WI38 (cell line): ENCODE data around the gene NAT9.

Experiments
- H3K4me3 ChIP-seq: 2 replicates; pipeline ENCODE4 v1.5.1; 2011; ENCODE audit warnings: low read depth, mild to moderate bottlenecking, control low read depth, low read length
- TF ChIP-seq, protein P1 (sequence below): IDR thresholded peaks from 2 replicates; pipeline ENCODE4 v1.5.1; 2012; ENCODE audit warnings: low read depth, mild to moderate bottlenecking, control low read depth, low read length

NAT9 gene

DNA sequence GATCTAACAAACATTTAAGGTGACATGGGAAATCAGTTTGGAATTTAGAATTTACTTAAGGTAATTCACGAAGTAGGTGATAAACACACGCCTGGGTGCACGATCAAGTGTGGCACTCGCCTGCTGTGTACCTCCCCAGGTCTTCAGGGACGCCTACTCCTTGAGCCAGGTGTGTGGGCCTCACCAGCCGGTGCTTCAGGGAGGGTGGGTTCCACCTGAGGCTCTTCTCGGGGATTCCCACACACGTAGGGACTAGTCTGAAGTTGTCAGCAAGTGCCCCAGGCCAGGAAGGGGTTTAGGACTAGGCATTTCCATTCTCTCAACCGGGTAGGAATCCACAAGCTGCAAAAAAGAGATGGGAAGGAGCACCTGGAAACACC lies 9.8 kb upstream of the NAT9 start:
- TF ChIP-seq, protein P1, sequence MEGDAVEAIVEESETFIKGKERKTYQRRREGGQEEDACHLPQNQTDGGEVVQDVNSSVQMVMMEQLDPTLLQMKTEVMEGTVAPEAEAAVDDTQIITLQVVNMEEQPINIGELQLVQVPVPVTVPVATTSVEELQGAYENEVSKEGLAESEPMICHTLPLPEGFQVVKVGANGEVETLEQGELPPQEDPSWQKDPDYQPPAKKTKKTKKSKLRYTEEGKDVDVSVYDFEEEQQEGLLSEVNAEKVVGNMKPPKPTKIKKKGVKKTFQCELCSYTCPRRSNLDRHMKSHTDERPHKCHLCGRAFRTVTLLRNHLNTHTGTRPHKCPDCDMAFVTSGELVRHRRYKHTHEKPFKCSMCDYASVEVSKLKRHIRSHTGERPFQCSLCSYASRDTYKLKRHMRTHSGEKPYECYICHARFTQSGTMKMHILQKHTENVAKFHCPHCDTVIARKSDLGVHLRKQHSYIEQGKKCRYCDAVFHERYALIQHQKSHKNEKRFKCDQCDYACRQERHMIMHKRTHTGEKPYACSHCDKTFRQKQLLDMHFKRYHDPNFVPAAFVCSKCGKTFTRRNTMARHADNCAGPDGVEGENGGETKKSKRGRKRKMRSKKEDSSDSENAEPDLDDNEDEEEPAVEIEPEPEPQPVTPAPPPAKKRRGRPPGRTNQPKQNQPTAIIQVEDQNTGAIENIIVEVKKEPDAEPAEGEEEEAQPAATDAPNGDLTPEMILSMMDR = no peak
- no peak overlapping the region for H3K4me3 ChIP-seq

DNA sequence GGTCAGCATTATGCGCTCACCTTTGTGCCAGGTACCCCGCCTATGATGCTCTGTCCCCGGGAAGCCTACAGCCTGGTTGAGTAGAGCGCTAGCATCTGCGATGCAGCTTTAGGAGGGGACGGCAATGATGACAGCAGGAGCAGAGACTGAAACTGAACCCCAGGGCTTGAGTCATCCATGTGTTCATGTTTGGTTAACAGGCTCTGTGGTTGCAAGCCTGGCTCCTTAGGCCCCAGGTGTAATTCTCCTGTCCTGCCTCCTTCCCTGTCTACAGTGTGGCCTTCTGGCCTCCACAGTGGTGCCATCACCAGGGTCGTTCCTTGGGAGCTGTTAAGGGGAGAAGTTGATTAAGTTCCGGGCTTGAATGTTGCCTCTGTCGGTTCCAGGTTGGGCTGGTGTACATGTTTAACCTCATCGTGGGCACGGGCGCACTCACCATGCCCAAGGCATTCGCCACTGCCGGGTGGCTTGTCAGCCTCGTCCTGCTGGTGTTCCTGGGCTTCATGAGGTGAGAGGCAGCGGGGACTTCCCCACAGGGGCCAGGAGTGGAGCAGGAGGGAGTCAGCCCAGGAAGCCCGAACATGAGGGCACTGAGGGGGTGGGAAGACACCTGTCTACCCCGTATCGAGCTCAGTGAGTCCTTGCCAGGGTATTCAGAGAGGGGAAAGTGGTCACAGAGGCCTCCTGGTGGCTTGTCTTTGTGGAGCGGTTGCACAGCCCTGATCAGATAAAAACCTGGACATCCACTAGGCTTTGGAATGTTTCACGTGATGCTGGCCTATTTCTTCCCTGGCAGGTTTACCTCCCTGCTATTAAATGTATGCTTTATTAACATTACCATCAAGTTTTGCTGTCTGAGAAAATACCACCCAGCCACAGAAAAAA lies 9.2 kb upstream of the NAT9 start:
- TF ChIP-seq, protein P1 = no peak
- H3K4me3 ChIP-seq = no peak overlapping the region

DNA sequence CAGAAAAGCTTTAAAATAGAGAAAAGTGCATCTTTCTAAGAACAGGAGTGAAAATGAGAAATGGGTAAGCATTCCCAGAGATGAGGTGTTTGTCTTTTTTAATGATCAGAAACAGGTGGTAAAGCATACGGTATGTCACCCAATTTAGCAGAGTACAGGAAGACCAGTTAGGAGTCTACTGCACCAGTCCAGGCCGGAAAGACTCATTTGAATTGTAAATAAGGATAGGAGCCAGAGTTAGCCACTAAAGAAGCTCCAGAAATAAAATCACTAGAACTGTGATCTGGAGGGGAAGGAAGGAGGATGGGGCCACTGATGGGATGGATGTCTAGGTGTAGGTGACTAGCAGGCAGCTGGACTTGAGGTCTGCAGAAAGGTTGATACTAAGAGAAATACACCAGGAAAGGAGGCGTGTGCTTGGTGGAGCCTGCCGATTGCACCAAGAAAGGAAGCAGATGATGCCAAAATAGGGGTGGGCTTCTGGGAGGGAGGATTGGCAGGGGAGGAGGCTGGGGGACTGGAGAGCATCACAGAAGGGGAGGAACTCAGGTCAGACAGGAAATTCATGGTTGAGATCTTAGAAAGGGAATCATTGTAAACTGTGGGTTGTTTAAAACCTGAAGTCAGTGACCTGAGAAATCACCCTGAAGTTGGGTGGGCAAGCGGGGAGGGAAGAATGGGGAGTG lies 8.1 kb upstream of the NAT9 start:
- TF ChIP-seq, protein P1 = no peak
- H3K4me3 ChIP-seq = no peak overlapping the region

DNA sequence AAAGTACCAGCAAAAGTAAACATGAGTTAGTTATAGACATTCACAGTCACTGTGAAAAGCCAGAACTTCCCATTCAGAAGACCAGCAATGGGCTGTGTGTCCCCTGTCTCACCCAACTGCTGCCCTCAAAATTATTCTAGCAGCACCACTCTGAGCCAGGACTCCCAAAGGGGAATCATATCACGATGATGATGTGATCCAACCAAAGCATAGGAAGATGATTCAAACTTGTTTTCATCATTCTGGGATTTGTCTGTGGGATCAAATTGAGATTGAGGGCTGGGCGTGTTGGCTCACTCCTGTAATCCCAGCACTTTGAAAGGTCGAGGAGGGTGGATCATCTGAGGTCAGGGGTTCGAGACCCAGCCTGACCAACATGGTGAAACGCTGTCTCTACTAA lies 6.4 kb upstream of the NAT9 start:
- no peak overlapping the region for H3K4me3 ChIP-seq
- TF ChIP-seq, protein P1 = no peak

DNA sequence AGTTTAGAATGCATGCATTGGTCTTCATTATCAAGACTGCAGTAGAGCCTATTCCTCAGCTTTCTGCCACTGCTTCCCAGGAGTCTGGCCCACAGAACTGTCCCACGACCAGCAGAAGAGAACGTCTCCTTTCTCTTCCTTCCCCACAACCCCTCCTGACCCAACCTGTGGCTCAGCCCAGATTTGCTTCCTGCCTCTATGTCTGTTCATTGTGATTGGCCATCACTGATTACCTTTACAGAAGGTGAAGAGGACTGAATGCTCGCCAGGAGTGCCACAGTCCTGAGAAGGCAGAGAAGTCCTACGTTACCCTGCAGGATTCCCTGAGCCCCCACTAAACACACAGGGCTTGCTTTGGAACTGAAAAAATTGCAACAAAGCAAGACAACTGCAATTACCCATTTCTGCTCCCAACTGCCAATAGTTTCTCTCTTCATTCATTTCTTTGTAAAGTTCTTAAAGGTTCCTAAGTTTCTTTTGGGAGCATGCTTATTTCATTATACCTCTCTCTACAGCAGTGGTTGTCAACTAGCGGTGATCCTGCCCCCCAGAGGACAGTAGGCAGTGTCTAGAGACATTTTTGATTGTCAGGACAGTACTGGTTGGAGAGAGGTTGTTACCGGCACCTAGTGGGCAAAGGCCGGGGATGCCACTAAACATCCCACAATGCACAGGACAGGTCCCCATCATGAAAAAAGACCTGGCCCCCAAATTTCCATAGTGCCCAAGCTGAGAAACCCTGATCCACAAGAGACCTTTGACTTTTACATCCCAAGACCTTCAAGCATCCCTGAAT lies 4.5 kb upstream of the NAT9 start:
- H3K4me3 ChIP-seq = no peak overlapping the region
- TF ChIP-seq, protein P1 = no peak

DNA sequence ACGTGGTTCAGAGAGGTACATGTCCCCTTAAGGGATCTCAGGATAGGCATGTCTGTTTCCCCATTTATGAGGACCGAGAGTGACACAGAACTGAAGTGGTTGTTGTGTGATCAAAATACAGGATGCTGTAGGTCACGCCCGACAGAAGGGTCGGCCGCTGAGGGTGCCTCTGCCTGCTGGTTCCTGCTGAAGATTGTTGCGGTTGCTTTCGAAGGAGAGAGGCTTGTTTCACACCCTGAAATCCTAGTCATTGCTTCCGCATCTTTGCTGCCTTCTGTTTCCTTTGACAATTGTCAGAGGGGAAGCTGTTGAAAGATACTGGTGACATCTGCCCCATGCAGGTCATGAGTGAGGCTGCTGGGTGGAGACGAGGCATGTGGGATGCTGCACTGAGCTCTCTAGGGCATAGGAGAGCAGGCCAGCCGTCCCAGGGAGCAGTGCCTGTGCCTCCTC lies 3.8 kb upstream of the NAT9 start:
- H3K4me3 ChIP-seq = no peak overlapping the region
- TF ChIP-seq, protein P1 = no peak

DNA sequence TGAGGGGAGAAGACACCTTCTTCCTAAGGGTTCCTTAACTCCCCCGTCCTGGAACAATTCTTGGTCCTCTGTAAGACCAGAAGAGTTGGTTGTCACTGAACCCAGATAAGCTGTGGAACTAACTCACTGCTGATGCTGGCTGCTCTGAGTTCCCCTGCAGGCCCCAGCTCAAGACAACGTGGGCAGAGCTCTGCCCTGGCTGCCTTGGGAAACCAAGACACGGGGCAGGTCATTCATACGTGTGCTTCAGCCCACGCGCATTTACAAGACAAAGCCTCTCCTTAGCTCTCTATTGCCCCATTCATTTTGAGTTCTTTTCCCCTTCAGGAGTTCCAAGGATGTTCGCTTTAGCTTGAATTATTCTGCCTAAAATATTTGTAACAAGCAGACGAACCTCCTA lies 3.4 kb upstream of the NAT9 start:
- TF ChIP-seq, protein P1 = no peak
- no peak overlapping the region for H3K4me3 ChIP-seq
